Brain microvascular endothelial cell (primary cell): ENCODE data around the gene LRRTM4.

Experiments
- DNase-seq: peaks from one replicate; pipeline ENCODE4 v3.0.0-alpha.2; 2020
- H3K27ac ChIP-seq: fragments of 250-450 bp; sonication (Bioruptor Pico); 2 replicates; pipeline ENCODE4 v1.5.1; 2020; ENCODE audit warnings: mild to moderate bottlenecking, moderate library complexity
- H3K27me3 ChIP-seq: fragments of 250-450 bp; sonication (Bioruptor Pico); replicated peaks from 2 replicates; pipeline ENCODE4 v1.5.1; 2020; ENCODE audit warnings: mild to moderate bottlenecking
- H3K36me3 ChIP-seq: fragments of 250-450 bp; sonication (Bioruptor Pico); replicated peaks from 2 replicates; pipeline ENCODE4 v1.5.1; 2020; ENCODE audit warnings: mild to moderate bottlenecking
- H3K4me3 ChIP-seq: 2 replicates; pipeline ENCODE4 v1.5.1; 2011; ENCODE audit warnings: low read depth, mild to moderate bottlenecking, control low read depth, low read length, moderate library complexity
- in situ Hi-C: cut with HindIII; loops from 2 replicates; pipeline ENCODE4 v1.10.0; 2017; ENCODE audit warnings: low sequenced_read_pairs, low pct_ligation_motif_present
- TF ChIP-seq, protein P1 (sequence below): IDR thresholded peaks from 2 replicates; pipeline ENCODE4 v1.5.1; 2011; ENCODE audit warnings: low read depth, mild to moderate bottlenecking, moderate library complexity, low read length, control low read depth, inconsistent platforms; ENCODE audit errors: missing control alignments

Gene LRRTM4

DNA sequence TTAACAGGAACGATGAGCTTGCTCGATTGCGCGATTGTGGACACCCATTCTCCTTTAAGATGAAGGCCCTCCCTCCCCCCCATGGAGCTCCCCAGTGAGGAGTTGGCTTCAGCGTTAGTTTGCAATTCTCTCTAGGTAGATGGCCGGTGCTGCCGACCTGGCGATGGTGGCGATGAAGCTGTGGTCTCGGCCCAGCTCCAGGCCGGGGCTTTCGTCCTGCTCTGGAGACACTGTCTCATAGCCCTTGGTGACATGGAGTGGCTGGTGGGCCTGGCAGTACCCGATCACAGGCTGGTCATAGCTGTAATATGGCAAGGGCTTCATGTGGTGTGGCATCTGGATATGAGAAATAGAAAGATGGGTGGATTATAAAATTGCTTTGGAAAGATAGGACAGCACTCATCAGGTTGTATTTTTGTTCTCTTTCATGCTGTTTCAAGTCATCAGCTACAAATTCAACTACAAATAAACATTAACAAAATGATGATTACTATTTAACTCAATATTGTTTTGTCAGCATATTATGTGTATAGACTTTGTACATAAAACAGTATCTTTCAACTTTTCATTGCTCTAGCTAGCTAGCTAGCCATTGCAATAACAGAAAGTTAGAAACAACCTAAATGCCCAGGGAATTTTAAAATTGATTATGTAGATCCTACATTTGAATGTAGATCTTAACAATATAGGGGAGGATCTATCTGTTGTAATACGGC is 773.4 kb downstream of the LRRTM4 start:
- Histone ChIP-seq H3K27me3 (no peaks in the 10 kb centered on the region), H3K4me3 (no peak overlapping the region), H3K27ac (no peak overlapping the region), H3K36me3 (no peaks in the 10 kb centered on the region)
- no peak for DNase-seq
- TF ChIP-seq, protein P1, sequence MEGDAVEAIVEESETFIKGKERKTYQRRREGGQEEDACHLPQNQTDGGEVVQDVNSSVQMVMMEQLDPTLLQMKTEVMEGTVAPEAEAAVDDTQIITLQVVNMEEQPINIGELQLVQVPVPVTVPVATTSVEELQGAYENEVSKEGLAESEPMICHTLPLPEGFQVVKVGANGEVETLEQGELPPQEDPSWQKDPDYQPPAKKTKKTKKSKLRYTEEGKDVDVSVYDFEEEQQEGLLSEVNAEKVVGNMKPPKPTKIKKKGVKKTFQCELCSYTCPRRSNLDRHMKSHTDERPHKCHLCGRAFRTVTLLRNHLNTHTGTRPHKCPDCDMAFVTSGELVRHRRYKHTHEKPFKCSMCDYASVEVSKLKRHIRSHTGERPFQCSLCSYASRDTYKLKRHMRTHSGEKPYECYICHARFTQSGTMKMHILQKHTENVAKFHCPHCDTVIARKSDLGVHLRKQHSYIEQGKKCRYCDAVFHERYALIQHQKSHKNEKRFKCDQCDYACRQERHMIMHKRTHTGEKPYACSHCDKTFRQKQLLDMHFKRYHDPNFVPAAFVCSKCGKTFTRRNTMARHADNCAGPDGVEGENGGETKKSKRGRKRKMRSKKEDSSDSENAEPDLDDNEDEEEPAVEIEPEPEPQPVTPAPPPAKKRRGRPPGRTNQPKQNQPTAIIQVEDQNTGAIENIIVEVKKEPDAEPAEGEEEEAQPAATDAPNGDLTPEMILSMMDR = no peak
- in situ Hi-C loops = no loop called here

DNA sequence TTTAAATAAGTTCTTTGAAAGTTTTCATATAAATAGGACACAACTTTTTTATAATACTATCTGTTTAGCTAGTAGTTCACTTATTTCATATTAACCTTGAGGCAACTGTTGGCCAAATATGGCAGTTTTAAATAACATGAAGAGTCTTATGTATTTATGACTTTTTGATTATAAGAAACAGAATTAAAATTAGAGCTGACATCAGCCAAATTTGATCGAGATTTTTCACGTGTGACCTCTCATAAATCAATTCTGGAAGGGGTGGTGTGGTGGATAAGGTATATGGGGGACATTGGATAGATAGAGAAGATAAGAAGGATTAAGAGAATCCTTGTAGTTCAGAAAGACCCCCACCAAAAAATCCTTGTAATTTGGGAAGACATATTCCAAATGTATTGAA is 776.6 kb downstream of the LRRTM4 start:
- Histone ChIP-seq H3K36me3 (no peaks in the 10 kb centered on the region), H3K4me3 (no peak overlapping the region), H3K27me3 (no peaks in the 10 kb centered on the region), H3K27ac (no peak overlapping the region)
- in situ Hi-C loops = no loop called here
- no peak for DNase-seq
- TF ChIP-seq, protein P1 = no peak

DNA sequence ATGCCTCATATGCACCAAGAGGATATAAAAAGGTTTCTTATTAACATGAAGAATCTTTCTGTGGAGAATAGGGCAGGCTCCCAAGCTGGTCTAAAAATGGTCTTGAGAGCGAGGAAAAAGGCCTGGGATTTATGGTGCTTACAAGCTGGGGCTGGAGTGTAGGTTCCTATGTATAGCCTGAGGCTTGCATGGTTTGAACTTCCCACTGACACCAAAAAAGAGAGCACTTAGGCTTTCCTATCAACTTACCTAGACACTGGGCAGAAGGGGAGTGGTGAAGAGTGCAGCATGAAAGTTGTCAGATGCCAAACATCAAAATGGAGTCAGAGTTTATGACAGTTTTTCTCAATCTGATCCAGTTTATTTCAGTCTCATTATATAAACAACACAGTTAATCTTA is 784.6 kb downstream of the LRRTM4 start:
- H3K36me3 ChIP-seq = no peaks in the 10 kb centered on the region
- in situ Hi-C loops = no loop called here
- DNase-seq = no peak
- H3K4me3 ChIP-seq = no peak overlapping the region
- H3K27me3 ChIP-seq = no peaks in the 10 kb centered on the region
- no peak overlapping the region for H3K27ac ChIP-seq
- TF ChIP-seq, protein P1 = no peak

DNA sequence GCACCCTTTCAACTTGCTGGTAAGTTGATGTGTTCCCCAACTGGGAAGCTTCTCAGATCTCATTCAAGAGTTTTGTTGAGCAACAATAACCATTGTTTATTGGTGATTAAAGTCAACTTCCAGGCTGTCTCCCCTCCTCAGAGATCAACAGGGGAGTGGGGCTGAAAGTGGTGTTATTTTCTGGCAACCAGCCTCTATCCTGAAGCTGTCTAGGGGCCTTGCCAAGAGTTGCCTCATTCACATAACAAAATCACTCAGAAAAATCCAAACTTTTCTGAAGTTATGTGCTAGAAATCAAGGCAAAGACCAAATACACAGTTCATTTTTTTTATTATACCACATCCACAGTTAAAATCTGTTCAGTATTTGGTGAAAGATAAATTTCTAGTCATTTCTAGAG is 788.4 kb downstream of the LRRTM4 start:
- no peaks in the 10 kb centered on the region for H3K36me3 ChIP-seq
- no peak overlapping the region for H3K27ac ChIP-seq
- no peak overlapping the region for H3K4me3 ChIP-seq
- no peak for DNase-seq
- TF ChIP-seq, protein P1 = no peak
- no peaks in the 10 kb centered on the region for H3K27me3 ChIP-seq
- in situ Hi-C loops = no loop called here

DNA sequence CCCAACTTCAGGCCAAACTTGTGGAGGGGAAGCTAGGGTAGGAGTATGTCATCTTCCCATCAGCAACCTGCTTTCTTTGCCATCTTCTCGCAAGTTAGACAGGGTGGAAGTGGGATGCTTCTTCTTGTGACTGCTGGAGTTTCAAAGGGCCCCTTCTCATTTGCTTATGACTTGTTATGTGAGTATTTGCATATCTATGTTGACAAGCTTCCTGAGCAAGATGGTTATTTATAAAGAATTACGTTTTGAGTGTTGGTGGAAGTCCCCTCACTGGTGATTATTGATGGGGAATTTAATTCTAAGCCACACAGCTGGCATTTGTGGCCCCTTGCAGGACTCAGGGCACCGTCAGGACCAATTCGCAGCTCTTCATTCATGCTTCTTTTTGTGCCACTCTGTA is 791.0 kb downstream of the LRRTM4 start:
- Histone ChIP-seq H3K36me3 (no peaks in the 10 kb centered on the region), H3K4me3 (no peak overlapping the region), H3K27me3 (no peaks in the 10 kb centered on the region), H3K27ac (no peak overlapping the region)
- in situ Hi-C loops = no loop called here
- TF ChIP-seq, protein P1 = no peak
- DNase-seq = no peak

DNA sequence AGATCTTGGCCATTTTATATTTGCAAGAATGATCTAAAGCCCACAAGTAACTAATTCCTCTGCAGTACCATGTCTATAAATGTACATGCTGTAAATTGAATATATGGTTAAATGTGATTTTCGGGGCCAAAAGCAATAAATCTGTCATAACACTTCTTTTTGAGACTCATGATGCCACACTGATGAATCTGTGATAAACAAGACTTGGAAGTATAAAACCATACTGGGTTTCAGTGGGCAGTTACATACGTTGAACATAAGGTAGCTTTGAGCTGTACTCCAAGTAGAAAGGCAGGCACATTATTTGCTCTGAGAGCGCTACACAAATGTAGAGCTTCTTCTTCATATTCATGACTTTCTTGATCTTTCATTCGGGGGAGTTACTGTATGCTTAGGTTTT is 792.2 kb downstream of the LRRTM4 start:
- Histone ChIP-seq H3K4me3 (no peak overlapping the region), H3K27ac (no peak overlapping the region), H3K36me3 (no peaks in the 10 kb centered on the region), H3K27me3 (no peaks in the 10 kb centered on the region)
- TF ChIP-seq, protein P1 = no peak
- no peak for DNase-seq
- in situ Hi-C loops = no loop called here
